Endothelial cell of umbilical vein (primary cell): ENCODE measurements around the gene SOX2. TPM values are rescaled to one million over a fixed set of nuclear protein-coding genes. Genes with fewer than 3 reads are reported as not detected.

Source experiments
- BruUV-seq: library from RNA; stranded (reverse); fragments of 400-500 nt; replicated peaks from 2 replicates; lab custom pipeline; 2021; lab: Mats Ljungman, UMichigan
- CTCF ChIA-PET: fragments of 300-600, 350-600 bp; sonication (Branson Sonifier 250); formaldehyde crosslinking; loops from one replicate; lab custom pipeline; 2021; ENCODE audit warnings: antibody characterized with exemption, inconsistent platforms; lab: Charles Lee
- POLR2A ChIA-PET: fragments of 300-600, 350-600 bp; sonication (Branson Sonifier 250); formaldehyde crosslinking; loops from one replicate; lab custom pipeline; 2021; ENCODE audit warnings: antibody characterized with exemption, inconsistent platforms; lab: Charles Lee
- DNase-seq: peaks from one replicate; pipeline ENCODE4 v3.0.0-alpha.2; 2011; ENCODE audit warnings: low read depth, low spot score
- FAIRE-seq: peaks from 2 replicates; lab custom pipeline; 2011; peaks lifted over from hg19 to GRCh38; lab: Jason Lieb, UNC
- H2AFZ ChIP-seq: 2 replicates; pipeline ENCODE4 v1.6.0; 2012; ENCODE audit warnings: low read depth, low read length, control low read depth, inconsistent platforms
- H3K27ac ChIP-seq: 2 replicates; pipeline ENCODE4 v1.5.1; 2011; ENCODE audit warnings: low read depth, mild to moderate bottlenecking, control low read depth, low read length, moderate library complexity; ENCODE audit not compliant: insufficient read depth
- H3K27me3 ChIP-seq, 2 experiments: 2 replicates each; pipeline versions ENCODE4 v1.6.0 to v1.6.1; 2011; ENCODE audit warnings: low read length in 2 of 2, mixed read lengths in 1 of 2; ENCODE audit not compliant: control insufficient read depth in 2 of 2, insufficient read depth in 2 of 2
- H3K36me3 ChIP-seq, 2 experiments: 2 replicates in 1 of 2; 3 replicates in 1 of 2; pipeline ENCODE4 v1.5.1; 2011; ENCODE audit warnings: low read length in 2 of 2, mild to moderate bottlenecking in 1 of 2, moderate library complexity in 1 of 2; ENCODE audit not compliant: control insufficient read depth in 2 of 2, insufficient read depth in 2 of 2; ENCODE audit errors: extremely low read depth in 1 of 2
- H3K4me1 ChIP-seq: 3 replicates; pipeline ENCODE4 v1.5.1; 2011; ENCODE audit warnings: mild to moderate bottlenecking, low read length; ENCODE audit not compliant: control insufficient read depth, insufficient read depth; ENCODE audit errors: extremely low read depth
- H3K4me2 ChIP-seq: 2 replicates; pipeline ENCODE4 v1.6.1; 2011; ENCODE audit warnings: low read length, control low read depth, mixed read lengths; ENCODE audit not compliant: insufficient read depth
- H3K4me3 ChIP-seq, 3 experiments: fragments of 200-600 bp in 1 of 3; sonication (generic), shearing (Covaris generic) in 1 of 3; replicated peaks in 1 of 3; 2 replicates each; pipeline ENCODE4 v1.5.1; 2011 to 2016; ENCODE audit warnings: control low read depth in 3 of 3, low read length in 3 of 3, mild to moderate bottlenecking in 2 of 3, inconsistent platforms in 1 of 3, low read depth in 1 of 3, moderate library complexity in 1 of 3; ENCODE audit not compliant: insufficient read depth in 1 of 3
- H3K79me2 ChIP-seq: 2 replicates; pipeline ENCODE4 v1.6.0; 2012; ENCODE audit warnings: low read length, inconsistent platforms; ENCODE audit not compliant: control insufficient read depth, insufficient read depth
- H3K9ac ChIP-seq: replicated peaks from 2 replicates; pipeline ENCODE3; 2011; ENCODE audit warnings: low read length, control low read depth; ENCODE audit not compliant: insufficient read depth; ENCODE audit errors: extremely low read depth
- H3K9me1 ChIP-seq: replicated peaks from 3 replicates; pipeline ENCODE4 v1.6.0; 2011; ENCODE audit warnings: mild to moderate bottlenecking, low read length; ENCODE audit not compliant: control insufficient read depth, insufficient read depth; ENCODE audit errors: extremely low read depth
- H3K9me3 ChIP-seq: replicated peaks from 2 replicates; pipeline ENCODE4 v1.5.1; 2012; ENCODE audit warnings: low read length, inconsistent platforms; ENCODE audit not compliant: control insufficient read depth, insufficient read depth
- H4K20me1 ChIP-seq: replicated peaks from 2 replicates; pipeline ENCODE3; 2011; ENCODE audit warnings: mild to moderate bottlenecking, low read length; ENCODE audit not compliant: control insufficient read depth, insufficient read depth; ENCODE audit errors: extremely low read depth
- EZH2 ChIP-seq: IDR thresholded peaks from 2 replicates; pipeline ENCODE4 v1.6.1; 2012; ENCODE audit warnings: borderline replicate concordance, low read depth, mild to moderate bottlenecking, moderate library complexity, low read length, inconsistent platforms; ENCODE audit not compliant: severe bottlenecking
- MYC ChIP-seq: IDR thresholded peaks from one replicate; pipeline ENCODE4 v1.6.1; 2011; ENCODE audit warnings: mild to moderate bottlenecking, low read depth, low read length
- dilution Hi-C: fragments of 300-500 bp; cut with MboI; formaldehyde crosslinking; loops from one replicate; pipeline ENCODE4 v1.15.0; 2019; ENCODE audit warnings: low sequenced_read_pairs; ENCODE audit not compliant: extremely low pct_ligation_motif_present
- intact Hi-C: fragments of 100-400 bp; cut with micrococcal nuclease; formaldehyde crosslinking; loops from one replicate; pipeline ENCODE4 v1.10.0; 2022
- polyA plus RNA-seq, 4 experiments: library from polyadenylated mRNA; depleted of rRNA in 3 of 4; stranded (reverse) in 3 of 4; unstranded in 1 of 4; fragments of >200 nt; gene quantifications; 2 replicates each; pipeline versions ENCODE4 v1.2.1 to v1.2.3, GENCODE V29; 2011 to 2012; ENCODE audit warnings: missing spikeins in 1 of 4
- total RNA-seq: library from RNA; stranded (reverse); gene quantifications from 2 replicates; pipeline ENCODE4 v1.2.3, GENCODE V29; 2021
- TF ChIP-seq, protein P1 (sequence below), 2 donors: IDR thresholded peaks; 1 replicate in 1 of 2; 2 replicates in 1 of 2; pipeline ENCODE4 v1.5.1; 2011; ENCODE audit warnings: low read length in 2 of 2, mild to moderate bottlenecking in 2 of 2, moderate library complexity in 2 of 2, control low read depth in 1 of 2, inconsistent platforms in 1 of 2, low read depth in 1 of 2; ENCODE audit not compliant: insufficient read depth in 1 of 2; ENCODE audit errors: extremely low read depth in 1 of 2
- TF ChIP-seq, protein P2 (sequence below): IDR thresholded peaks from 2 replicates; pipeline ENCODE4 v1.6.1; 2011; ENCODE audit not compliant: insufficient read depth, insufficient read length

Gene SOX2
- total and polyA plus RNA-seq, 2 donors (not counting 3 experiments of a cell fraction or from before 2014, with no cell fraction given), result 0.13 to 0.23 TPM

DNA sequence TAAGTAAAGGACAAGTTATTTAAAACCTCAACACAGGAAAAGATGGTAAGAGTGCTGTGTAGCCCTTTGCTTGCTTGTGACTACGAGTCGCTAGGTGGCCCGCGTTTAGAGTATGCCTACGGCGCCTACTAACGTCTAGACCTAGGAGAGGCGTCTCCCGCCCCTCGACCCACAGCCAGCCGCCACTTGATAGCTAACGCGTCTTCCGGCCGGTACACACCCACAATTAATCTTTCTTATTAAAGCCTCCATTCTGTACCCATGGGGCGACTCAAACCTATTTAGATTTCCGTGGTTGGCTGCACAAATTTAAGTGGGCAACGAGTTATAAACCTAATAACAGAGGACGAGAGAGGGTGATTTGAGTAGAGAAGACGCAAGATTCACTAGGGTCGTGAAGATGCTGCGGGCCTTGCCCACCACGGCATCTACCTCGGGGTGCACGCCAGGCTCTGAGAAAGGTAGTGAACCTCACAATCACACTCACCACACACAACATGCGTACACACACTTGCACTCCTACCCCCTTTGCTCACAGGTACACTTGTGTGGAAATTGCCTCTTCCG is 12.0 kb downstream of the SOX2 start:
- no peaks in the 10 kb centered on the region for H3K9me1 ChIP-seq
- DNase-seq (no peak), FAIRE-seq (no peak)
- no peak overlapping the region for H3K9ac ChIP-seq
- no peak overlapping the region for H3K4me2 ChIP-seq
- no peak overlapping the region for H3K4me3 ChIP-seq
- H3K9me3 ChIP-seq, result no peaks in the 10 kb centered on the region
- no peak overlapping the region for H2AFZ ChIP-seq
- BruUV-seq, result no TSS peak
- dilution Hi-C loops (no loop called here), intact Hi-C loops (no loop called here)
- no peaks in the 10 kb centered on the region for H3K4me1 ChIP-seq
- no peaks in the 10 kb centered on the region for H4K20me1 ChIP-seq
- no peak overlapping the region for H3K27ac ChIP-seq
- H3K79me2 ChIP-seq, result no peaks in the 10 kb centered on the region
- peaks cover 17 to 20% of the 10 kb centered on the region in 2 experiments for H3K27me3 ChIP-seq
- TF ChIP-seq EZH2 (no peak), MYC (no peak)
- TF ChIP-seq, protein P1, sequence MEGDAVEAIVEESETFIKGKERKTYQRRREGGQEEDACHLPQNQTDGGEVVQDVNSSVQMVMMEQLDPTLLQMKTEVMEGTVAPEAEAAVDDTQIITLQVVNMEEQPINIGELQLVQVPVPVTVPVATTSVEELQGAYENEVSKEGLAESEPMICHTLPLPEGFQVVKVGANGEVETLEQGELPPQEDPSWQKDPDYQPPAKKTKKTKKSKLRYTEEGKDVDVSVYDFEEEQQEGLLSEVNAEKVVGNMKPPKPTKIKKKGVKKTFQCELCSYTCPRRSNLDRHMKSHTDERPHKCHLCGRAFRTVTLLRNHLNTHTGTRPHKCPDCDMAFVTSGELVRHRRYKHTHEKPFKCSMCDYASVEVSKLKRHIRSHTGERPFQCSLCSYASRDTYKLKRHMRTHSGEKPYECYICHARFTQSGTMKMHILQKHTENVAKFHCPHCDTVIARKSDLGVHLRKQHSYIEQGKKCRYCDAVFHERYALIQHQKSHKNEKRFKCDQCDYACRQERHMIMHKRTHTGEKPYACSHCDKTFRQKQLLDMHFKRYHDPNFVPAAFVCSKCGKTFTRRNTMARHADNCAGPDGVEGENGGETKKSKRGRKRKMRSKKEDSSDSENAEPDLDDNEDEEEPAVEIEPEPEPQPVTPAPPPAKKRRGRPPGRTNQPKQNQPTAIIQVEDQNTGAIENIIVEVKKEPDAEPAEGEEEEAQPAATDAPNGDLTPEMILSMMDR (IDR thresholded peaks at IDR 0.05; ENCODE audit: extremely low read depth in 1 of 2, insufficient read depth in 1 of 2, low read depth in 1 of 2, low read length in 2 of 2), result no peak
- TF ChIP-seq, protein P2, sequence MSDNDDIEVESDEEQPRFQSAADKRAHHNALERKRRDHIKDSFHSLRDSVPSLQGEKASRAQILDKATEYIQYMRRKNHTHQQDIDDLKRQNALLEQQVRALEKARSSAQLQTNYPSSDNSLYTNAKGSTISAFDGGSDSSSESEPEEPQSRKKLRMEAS, result no peak
- POLR2A ChIA-PET, result no interaction called here
- CTCF ChIA-PET, result interaction anchor here (0.6 kb wide), 1 partner anchor 78 kb away, joined by 3 read pairs; no protein-coding TSS in a partner anchor
- H3K36me3 ChIP-seq, result no peaks in the 10 kb centered on the region
